Measurements from ENCODE around the gene SPOCK3.
"Not testable (repeated sequence)": the region's sequence is repeated elsewhere in the genome, so short reads cannot be mapped to it uniquely, and the experiment has no call there.

Gene SPOCK3

DNA sequence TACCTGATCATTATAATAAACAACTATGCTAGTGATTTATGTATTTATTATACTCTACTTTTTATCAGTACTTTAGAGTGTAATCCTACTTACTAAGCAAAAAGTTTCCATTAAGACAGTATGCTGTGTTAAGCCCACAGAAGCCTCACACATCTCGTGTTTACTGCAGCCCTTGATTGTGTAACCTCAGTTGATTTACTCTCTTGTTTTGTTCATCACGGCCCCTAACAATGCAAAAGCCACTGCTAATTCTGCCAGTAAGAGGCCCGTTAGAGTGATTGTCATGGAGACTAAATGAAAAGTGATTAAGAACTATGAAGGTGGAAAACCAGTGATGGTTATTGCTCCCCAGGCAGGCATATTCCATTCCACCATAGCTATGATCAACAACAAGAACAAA, 436.2 kb downstream of the SPOCK3 start:
- DNase-seq, result no peak

GRCh38 chr4:166777760-166778159, 456.5 kb downstream of the SPOCK3 start:
- no peak for DNase-seq

GRCh38 chr4:166763018-166763417, 471.3 kb downstream of the SPOCK3 start:
- no peak for DNase-seq

DNA sequence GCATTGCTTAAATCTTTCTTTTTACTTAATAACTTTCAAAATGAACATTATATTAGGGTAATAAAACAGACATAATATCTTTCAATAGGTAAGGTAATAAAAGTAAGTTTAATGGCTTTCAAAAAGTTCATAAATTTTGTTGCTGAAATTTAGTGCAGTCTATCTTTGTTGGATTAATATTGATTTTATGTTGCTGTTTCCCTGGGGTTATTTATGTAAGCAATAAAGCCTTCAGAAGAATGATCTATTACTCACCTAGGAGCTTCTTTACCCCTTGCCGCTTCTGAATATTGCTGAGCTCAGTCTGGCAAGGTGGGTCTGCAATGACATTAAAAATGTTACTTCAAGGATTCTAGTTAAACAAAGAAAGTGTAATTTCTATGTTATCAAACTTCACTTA, 492.6 kb downstream of the SPOCK3 start:
- no peak for DNase-seq

- not testable (repeated sequence) for DNase-seq
These were observed 495.1 kb downstream of the SPOCK3 start for GRCh38 chr4:166739215-166739614.

- no peak for DNase-seq
These were observed 496.9 kb downstream of the SPOCK3 start for GRCh38 chr4:166737430-166737829.

GRCh38 chr4:166735553-166735952, 498.7 kb downstream of the SPOCK3 start:
- no peak for DNase-seq

DNA sequence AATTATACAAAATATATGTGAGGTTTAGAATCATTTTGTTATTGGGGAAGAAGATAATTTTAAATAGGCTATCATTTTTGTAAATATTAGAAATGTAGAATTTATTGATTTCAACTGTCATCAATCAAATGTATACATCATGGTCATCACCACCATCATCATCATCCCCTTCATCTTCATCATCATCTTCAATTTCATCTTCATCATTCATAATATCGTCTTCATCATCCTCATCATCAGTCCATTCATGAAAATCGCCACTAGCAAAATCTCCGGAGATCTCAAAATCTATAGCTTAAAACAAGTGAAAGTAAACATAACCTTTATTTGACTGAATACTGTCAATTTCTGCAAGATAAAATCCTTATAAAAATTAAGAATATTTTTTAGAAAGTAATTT, 499.5 kb downstream of the SPOCK3 start:
- DNase-seq, result no peak

- no peak for DNase-seq
These were observed 500.6 kb downstream of the SPOCK3 start for GRCh38 chr4:166733686-166734085.

GRCh38 chr4:166726832-166727231, 507.5 kb downstream of the SPOCK3 start:
- DNase-seq, result no peak

DNA sequence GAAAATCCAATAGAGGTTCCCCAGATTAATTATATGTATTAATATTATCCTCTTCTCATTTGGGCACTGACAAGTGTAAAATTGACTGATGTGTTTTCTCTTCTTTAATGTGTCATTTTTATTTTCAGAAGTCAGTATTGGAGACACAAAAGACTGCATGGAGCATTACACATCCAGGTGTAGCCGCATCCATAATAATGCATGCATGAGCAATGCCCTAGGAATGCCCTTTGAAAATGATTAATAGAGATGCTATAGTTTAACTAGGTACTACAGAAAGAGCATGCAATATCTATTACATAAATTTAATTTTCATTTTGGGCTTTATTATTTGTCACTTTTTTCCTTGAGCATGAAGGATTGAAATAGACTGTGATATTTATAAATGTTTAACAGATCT, 509.9 kb downstream of the SPOCK3 start:
- DNase-seq, result no peak

DNA sequence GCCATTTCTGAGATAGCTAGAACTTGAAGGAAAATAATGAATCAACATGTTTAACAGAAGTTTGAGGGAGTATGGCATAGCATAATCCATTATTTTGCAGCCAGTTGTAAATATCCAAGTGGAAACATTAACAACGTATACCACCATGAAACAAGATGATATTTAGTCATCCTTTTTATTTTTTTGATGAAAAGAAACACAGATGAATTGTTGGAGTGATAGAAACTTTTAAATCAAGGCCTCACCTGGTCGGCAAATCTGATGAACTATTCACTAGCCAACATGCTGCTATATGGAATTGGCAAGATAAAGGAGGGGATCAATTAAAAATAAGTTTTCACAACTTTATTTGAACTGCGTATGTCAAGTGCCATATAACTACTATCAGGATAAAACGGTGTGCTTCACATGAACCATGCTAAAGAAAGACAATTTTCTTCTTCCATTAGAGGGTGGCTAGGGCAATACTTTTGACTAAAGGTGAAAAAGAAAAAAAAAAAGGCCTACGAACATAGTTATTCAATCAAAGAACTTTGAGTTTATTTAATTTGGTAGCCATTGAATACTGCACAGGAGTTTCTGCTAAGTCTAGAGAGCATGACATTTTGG, 510.7 kb downstream of the SPOCK3 start:
- DNase-seq, result no peak

DNA sequence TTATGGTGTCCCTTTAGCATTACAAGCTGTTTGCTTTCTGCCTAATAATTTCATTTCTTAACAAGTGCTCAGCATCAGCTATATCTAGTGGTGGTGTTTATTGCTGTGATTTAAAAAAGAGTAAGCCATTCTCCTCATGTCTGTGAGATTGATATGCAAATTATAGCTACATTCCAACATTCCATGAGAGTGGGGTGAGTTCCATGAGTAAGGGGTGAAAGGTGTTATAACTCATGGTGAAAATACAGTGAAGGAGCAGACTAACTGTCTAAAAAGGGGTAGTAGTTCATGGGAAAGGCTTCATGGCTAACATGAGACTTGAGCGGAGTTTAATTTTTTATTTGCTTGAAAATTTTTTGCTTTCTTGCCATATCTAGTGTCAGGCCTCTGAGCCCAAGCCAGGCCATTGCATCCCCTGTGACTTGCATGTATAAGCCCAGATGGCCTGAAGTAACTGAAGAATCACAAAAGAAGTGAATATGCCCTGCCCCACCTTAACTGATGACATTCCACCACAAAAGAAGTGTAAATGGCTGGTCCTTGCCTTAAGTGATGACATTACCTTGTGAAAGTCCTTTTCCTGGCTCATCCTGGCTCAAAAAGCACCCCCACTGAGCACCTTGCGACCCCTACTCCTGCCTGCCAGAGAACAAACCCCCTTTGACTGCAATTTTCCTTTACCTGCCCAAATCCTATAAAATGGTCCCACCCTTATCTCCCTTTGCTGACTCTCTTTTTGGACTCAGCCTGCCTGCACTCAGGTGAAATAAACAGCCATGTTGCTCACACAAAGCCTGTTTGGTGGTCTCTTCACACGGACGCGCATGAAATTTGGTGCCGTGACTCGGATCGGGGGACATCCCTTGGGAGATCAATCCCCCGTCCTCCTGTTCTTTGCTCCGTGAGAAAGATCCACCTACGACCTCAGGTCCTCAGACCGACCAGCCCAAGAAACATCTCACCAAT, 518.3 kb downstream of the SPOCK3 start:
- not testable (repeated sequence) for DNase-seq

DNA sequence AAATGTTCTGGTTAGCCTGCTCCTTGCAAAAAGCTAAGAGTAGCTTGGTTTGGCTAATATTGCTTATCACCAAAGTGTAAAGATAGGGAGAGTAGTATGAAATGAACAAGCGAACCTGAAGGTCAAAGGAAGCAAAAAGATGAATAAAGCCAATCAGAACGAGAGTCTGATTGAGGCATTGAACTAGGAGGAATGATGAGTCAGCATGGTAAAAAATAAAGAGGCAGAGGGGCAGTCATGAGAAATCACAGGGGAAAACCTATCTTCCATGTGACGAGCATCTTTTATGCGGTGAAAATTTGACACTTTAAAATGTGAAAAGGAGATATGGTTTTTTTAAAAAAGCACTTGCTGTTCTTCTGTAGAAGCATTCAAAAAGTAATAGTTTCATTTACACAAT, 533.7 kb downstream of the SPOCK3 start:
- no peak for DNase-seq

DNA sequence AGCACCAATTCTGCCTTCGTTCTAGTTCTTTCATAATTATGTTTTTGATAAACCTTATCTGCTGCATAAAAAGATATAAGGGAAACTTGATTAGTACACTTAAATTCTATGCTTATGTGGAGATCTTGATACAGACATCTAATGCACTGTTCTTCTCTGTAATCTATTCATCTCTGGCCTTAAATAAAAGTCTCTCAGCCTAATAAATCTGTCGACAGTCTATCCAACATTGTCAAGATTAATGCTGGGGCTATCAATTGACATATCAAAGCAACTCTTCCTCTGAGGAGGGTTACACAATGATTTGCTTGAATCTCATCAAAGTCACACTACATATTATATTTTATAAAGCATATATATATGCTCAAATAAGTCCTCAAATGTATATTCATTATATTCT, 545.5 kb downstream of the SPOCK3 start:
- no peak for DNase-seq

GRCh38 chr4:166687828-166688227, 546.5 kb downstream of the SPOCK3 start:
- no peak for DNase-seq

Measured in T-helper 1 cell (primary cell).